Measurements from ENCODE around the gene CTLA4. TPM values are rescaled to one million over a fixed set of nuclear protein-coding genes. Genes with fewer than 3 reads are reported as not detected.
A peak's percentile ranks its signal among the peaks of the same experiment; 100 is the strongest.

CTLA4 gene
- total RNA-seq, 2 experiments from 2014 or later: 45.6 to 50.9 TPM

- no peaks in the 10 kb centered on the region for H3K36me3 Mint-ChIP-seq
- H3K4me1 Mint-ChIP-seq: peaks cover 20% of the 10 kb centered on the region
- DNase-seq: no peak
- H3K27me3 Mint-ChIP-seq: peaks cover 2% of the 10 kb centered on the region
- H3K9me3 Mint-ChIP-seq: no peaks in the 10 kb centered on the region
- no peak overlapping the region for H3K4me3 Mint-ChIP-seq
- H3K27ac Mint-ChIP-seq: no peak overlapping the region
Measured at GRCh38 chr2:203842373-203842772, 25.2 kb upstream of the CTLA4 start.

GRCh38 chr2:203846490-203847105 is 21.0 kb upstream of the CTLA4 start:
- H3K27ac Mint-ChIP-seq: no peak overlapping the region
- H3K4me1 Mint-ChIP-seq: peaks cover 18% of the 10 kb centered on the region
- no peak for DNase-seq
- H3K27me3 Mint-ChIP-seq: no peaks in the 10 kb centered on the region
- H3K36me3 Mint-ChIP-seq: no peaks in the 10 kb centered on the region
- no peak overlapping the region for H3K4me3 Mint-ChIP-seq
- no peaks in the 10 kb centered on the region for H3K9me3 Mint-ChIP-seq

- Mint-ChIP-seq H3K9me3 (peaks cover 1% of the 10 kb centered on the region), H3K4me3 (no peak overlapping the region), H3K27me3 (no peaks in the 10 kb centered on the region), H3K36me3 (no peaks in the 10 kb centered on the region), H3K27ac (no peak overlapping the region), H3K4me1 (peaks cover 20% of the 10 kb centered on the region)
- no peak for DNase-seq
Measured at GRCh38 chr2:203849010-203849409, 18.6 kb upstream of the CTLA4 start.

- peaks cover 1% of the 10 kb centered on the region for H3K9me3 Mint-ChIP-seq
- H3K27me3 Mint-ChIP-seq: no peaks in the 10 kb centered on the region
- H3K4me3 Mint-ChIP-seq: peak overlapping the region; percentile 15
- H3K27ac Mint-ChIP-seq: peak overlapping the region; percentile 87
- H3K4me1 Mint-ChIP-seq: peaks cover 37% of the 10 kb centered on the region
- H3K36me3 Mint-ChIP-seq: no peaks in the 10 kb centered on the region
- no peak for DNase-seq
Measured at GRCh38 chr2:203852760-203853159, 14.8 kb upstream of the CTLA4 start.

- peak overlapping the region; percentile 92 for H3K27ac Mint-ChIP-seq
- peaks cover 1% of the 10 kb centered on the region for H3K9me3 Mint-ChIP-seq
- H3K4me3 Mint-ChIP-seq: peak overlapping the region; percentile 60
- no peak for DNase-seq
- H3K27me3 Mint-ChIP-seq: no peaks in the 10 kb centered on the region
- peaks cover 42% of the 10 kb centered on the region for H3K4me1 Mint-ChIP-seq
- H3K36me3 Mint-ChIP-seq: no peaks in the 10 kb centered on the region
Measured at GRCh38 chr2:203853271-203853670, 14.3 kb upstream of the CTLA4 start.

- Mint-ChIP-seq H3K36me3 (no peaks in the 10 kb centered on the region), H3K27me3 (no peaks in the 10 kb centered on the region), H3K4me3 (peak overlapping the region; percentile 0), H3K27ac (peak overlapping the region; percentile 92), H3K4me1 (peaks cover 46% of the 10 kb centered on the region), H3K9me3 (peaks cover 1% of the 10 kb centered on the region)
- DNase-seq: no peak
Measured at GRCh38 chr2:203853722-203854121, 13.8 kb upstream of the CTLA4 start.

- no peak for DNase-seq
- peaks cover 1% of the 10 kb centered on the region for H3K9me3 Mint-ChIP-seq
- H3K36me3 Mint-ChIP-seq: peaks cover 4% of the 10 kb centered on the region
- no peak overlapping the region for H3K4me3 Mint-ChIP-seq
- no peaks in the 10 kb centered on the region for H3K27me3 Mint-ChIP-seq
- no peak overlapping the region for H3K27ac Mint-ChIP-seq
- H3K4me1 Mint-ChIP-seq: peaks cover 54% of the 10 kb centered on the region
Measured at GRCh38 chr2:203855274-203855673, 12.3 kb upstream of the CTLA4 start.

- DNase-seq: no peak
- peaks cover 4% of the 10 kb centered on the region for H3K9me3 Mint-ChIP-seq
- H3K36me3 Mint-ChIP-seq: peaks cover 5% of the 10 kb centered on the region
- H3K4me1 Mint-ChIP-seq: peaks cover 71% of the 10 kb centered on the region
- no peaks in the 10 kb centered on the region for H3K27me3 Mint-ChIP-seq
- H3K27ac Mint-ChIP-seq: no peak overlapping the region
- no peak overlapping the region for H3K4me3 Mint-ChIP-seq
Measured at GRCh38 chr2:203857656-203858055, 9.9 kb upstream of the CTLA4 start.

- Mint-ChIP-seq H3K27ac (no peak overlapping the region), H3K4me3 (no peak overlapping the region), H3K36me3 (peaks cover 7% of the 10 kb centered on the region), H3K27me3 (no peaks in the 10 kb centered on the region), H3K4me1 (peaks cover 70% of the 10 kb centered on the region), H3K9me3 (peaks cover 5% of the 10 kb centered on the region)
- no peak for DNase-seq
Measured at GRCh38 chr2:203858176-203858575, 9.4 kb upstream of the CTLA4 start.

GRCh38 chr2:203859030-203859789 is 8.4 kb upstream of the CTLA4 start:
- DNase-seq: no peak
- H3K4me1 Mint-ChIP-seq: peaks cover 65% of the 10 kb centered on the region
- peaks cover 14% of the 10 kb centered on the region for H3K36me3 Mint-ChIP-seq
- no peak overlapping the region for H3K4me3 Mint-ChIP-seq
- H3K27ac Mint-ChIP-seq: peak overlapping the region; percentile 22
- no peaks in the 10 kb centered on the region for H3K27me3 Mint-ChIP-seq
- H3K9me3 Mint-ChIP-seq: peaks cover 13% of the 10 kb centered on the region

- DNase-seq: no peak
- H3K9me3 Mint-ChIP-seq: peaks cover 17% of the 10 kb centered on the region
- peaks cover 66% of the 10 kb centered on the region for H3K4me1 Mint-ChIP-seq
- H3K27ac Mint-ChIP-seq: peak overlapping the region; percentile 84
- peaks cover 25% of the 10 kb centered on the region for H3K36me3 Mint-ChIP-seq
- peak overlapping the region; percentile 27 for H3K4me3 Mint-ChIP-seq
- no peaks in the 10 kb centered on the region for H3K27me3 Mint-ChIP-seq
Measured at GRCh38 chr2:203861197-203861596, 6.4 kb upstream of the CTLA4 start.

GRCh38 chr2:203861607-203862006 is 6.0 kb upstream of the CTLA4 start:
- H3K36me3 Mint-ChIP-seq: peaks cover 25% of the 10 kb centered on the region
- peak overlapping the region; percentile 84 for H3K27ac Mint-ChIP-seq
- DNase-seq: no peak
- H3K4me3 Mint-ChIP-seq: peak overlapping the region; percentile 27
- H3K9me3 Mint-ChIP-seq: peaks cover 17% of the 10 kb centered on the region
- H3K4me1 Mint-ChIP-seq: peaks cover 69% of the 10 kb centered on the region
- H3K27me3 Mint-ChIP-seq: no peaks in the 10 kb centered on the region

GRCh38 chr2:203869223-203870042 is 1.9 kb downstream of the CTLA4 start:
- peaks cover 70% of the 10 kb centered on the region for H3K4me1 Mint-ChIP-seq
- H3K36me3 Mint-ChIP-seq: peaks cover 69% of the 10 kb centered on the region
- H3K4me3 Mint-ChIP-seq: peak overlapping the region; percentile 94
- peaks cover 9% of the 10 kb centered on the region for H3K9me3 Mint-ChIP-seq
- no peaks in the 10 kb centered on the region for H3K27me3 Mint-ChIP-seq
- DNase-seq: peak; percentile 44
- H3K27ac Mint-ChIP-seq: peak overlapping the region; percentile 98

- Mint-ChIP-seq H3K9me3 (peaks cover 7% of the 10 kb centered on the region), H3K27ac (peak overlapping the region; percentile 98), H3K4me1 (peaks cover 73% of the 10 kb centered on the region), H3K4me3 (peak overlapping the region; percentile 94), H3K27me3 (no peaks in the 10 kb centered on the region), H3K36me3 (peaks cover 74% of the 10 kb centered on the region)
- no peak for DNase-seq
Measured at GRCh38 chr2:203870481-203870880, 2.9 kb downstream of the CTLA4 start.

- Mint-ChIP-seq H3K4me1 (peaks cover 69% of the 10 kb centered on the region), H3K9me3 (peaks cover 9% of the 10 kb centered on the region), H3K36me3 (peaks cover 73% of the 10 kb centered on the region), H3K27ac (peak overlapping the region; percentile 98), H3K27me3 (no peaks in the 10 kb centered on the region), H3K4me3 (peak overlapping the region; percentile 94)
- DNase-seq: no peak
Measured at GRCh38 chr2:203870941-203871340, 3.4 kb downstream of the CTLA4 start.

Measured in activated naive CD8-positive, alpha-beta T cell treated with anti-CD3 and anti-CD28 coated beads for 36 hours (primary cell).